Kidney tubule cell (primary cell): Measurements from ENCODE around the gene RAB6A.
"Not testable (repeated sequence)": the region's sequence is repeated elsewhere in the genome, so short reads cannot be mapped to it uniquely, and the experiment has no call there.

ENCODE experiments used
- DNase-seq: peaks from one replicate; pipeline ENCODE4 v3.0.0-alpha.2; 2018; ENCODE audit warnings: low spot score

Gene RAB6A

GRCh38 chr11:73762732-73763131 lies 1.9 kb upstream of the RAB6A start:
- no peak for DNase-seq

- DNase-seq = no peak
Observed at GRCh38 chr11:73761403-73761945, 600 bp upstream of the RAB6A start.

DNA sequence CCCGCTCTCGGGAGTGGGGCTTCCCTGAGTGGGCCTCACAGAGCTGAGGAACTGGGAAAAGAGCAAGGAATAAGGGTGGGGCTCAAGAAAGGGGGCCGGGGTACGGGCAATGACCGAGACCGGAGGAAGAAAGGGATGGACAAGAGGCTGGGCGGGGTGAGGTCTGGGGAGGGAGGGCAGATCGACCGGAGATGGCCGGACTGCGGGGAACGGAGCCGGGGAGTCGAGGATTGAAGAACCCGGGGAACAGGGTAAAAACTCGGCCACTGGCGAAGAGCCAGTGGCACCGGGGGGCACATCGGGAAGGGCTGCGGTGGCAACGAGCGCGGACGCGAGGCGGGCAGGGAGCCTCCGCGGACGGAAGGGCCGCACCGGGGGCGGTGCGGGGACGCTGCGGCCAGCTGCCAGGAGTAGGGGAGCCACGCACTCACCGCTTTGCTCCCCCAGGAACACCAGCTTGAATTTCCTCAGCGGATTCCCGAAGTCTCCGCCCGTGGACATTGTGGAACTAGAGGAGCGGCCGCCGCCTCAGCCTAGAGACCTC lies 667 bp downstream of the RAB6A start:
- DNase-seq = peak; percentile 29

DNA sequence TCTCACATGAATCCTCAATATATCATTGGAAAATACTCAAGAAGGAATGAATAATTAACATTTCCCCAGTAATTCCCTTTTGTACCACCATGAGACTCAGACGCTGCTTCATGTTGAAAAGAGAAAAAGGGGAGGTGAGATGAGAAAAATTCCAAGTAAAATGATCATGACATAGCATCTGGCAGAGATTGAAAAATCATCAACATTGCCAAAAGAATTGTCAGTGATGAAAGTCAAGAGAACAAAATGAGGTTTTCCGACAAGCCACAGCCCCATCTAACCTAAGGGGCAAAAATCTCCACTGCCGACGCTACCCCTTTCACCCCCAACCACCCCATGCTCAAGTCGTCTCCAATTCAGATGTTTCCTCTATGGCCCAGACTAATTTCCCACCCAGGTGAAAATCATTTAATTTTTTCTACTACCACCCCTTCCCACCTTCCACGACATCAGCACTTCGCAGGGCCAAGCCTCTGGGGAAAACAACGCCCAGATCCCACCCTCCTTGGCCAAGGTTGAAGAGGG lies 1.2 kb downstream of the RAB6A start:
- DNase-seq = peak; percentile 33

DNA sequence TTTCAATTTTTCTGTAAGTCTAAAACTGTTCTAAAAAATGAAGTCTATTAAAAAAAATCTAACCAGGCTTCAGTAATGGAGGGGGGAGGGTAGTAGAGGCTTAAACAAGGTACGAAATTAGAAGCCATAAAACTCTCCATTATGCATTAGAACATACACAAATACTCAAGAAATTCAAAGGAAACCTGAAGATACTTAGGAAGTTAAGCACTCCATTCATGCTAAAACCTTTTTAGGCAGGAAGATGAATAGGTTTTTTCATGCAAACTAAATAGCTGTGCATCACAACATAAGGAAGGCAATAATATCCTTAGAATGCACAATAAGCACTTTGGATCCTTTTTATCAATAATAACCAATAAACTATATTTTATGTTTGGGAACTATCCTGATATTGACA lies 2.4 kb downstream of the RAB6A start:
- no peak for DNase-seq

- no peak for DNase-seq
Observed at GRCh38 chr11:73757598-73757997, 3.3 kb downstream of the RAB6A start.

DNA sequence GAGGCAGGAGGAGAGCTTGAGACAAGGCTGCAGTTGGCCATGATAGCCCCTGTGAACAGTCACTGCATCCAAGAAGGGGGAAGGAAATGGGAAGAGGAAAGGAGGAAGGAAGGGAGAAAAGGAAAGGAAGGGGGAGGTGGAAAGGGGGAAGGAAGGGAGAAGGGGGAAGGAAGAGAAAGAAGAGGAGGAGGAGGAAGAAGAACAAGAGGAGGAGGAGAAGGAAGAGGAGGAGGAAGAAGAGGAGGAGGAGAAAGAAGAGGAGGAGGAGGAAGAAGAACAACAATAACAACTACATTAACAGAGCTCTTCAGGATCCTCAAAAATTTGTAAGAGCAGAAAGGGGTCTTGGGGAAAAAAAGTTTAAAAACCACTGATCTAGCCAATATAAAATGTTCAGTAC lies 5.2 kb downstream of the RAB6A start:
- no peak for DNase-seq

- DNase-seq = no peak
Observed at GRCh38 chr11:73753938-73754337, 6.9 kb downstream of the RAB6A start.

GRCh38 chr11:73752903-73753302 lies 8.0 kb downstream of the RAB6A start:
- DNase-seq = peak; percentile 35

DNA sequence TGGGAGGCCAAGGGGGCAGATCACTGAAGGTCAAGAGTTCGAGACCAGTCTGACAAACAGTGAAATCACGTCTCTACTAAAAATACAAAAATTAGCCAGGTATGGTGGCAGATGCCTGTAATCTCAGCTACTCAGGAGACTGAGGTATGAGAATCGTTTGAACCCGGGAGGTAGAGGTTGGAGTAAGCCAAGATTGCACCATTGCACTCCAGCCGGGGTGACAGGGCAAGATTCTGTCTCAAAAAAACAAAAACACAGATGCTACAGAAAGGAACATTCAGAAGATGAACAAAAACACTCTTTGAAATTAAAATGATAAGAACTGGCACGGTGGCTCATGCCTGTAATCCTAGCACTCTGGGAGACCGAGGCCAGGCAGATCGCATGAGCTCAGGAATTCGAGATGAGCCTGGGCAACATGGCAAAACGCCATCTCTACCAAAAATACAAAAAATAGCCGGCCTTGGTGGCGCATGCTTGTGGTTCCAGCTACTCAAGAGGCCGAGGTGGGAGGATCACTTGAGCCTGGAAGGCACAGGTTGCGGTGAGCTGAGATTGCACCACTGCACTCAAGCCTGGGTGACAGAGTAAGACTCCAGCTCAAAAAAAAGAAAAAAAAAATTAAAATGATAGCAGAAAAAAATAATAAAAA lies 8.5 kb downstream of the RAB6A start:
- DNase-seq = peak; percentile 65

DNA sequence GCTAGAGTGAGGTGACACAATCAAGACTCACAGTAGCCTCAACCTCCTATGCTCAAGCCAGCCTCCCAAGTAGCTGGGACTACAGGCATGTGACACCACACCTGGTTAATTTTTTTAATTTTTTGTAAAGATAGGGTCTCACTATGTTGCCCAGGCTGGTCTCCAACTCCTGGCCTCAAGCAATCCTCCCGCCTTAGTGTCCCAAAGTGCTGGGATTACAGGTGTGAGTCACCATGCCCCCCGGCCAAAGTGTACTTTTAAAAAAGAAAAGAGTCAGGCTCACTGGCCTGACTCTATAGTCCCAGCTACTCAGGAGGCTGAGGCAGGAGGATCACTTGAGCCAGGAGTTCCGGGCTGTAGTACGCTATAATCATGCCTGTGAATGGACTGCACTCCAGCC lies 10.0 kb downstream of the RAB6A start:
- DNase-seq = not testable (repeated sequence)

DNA sequence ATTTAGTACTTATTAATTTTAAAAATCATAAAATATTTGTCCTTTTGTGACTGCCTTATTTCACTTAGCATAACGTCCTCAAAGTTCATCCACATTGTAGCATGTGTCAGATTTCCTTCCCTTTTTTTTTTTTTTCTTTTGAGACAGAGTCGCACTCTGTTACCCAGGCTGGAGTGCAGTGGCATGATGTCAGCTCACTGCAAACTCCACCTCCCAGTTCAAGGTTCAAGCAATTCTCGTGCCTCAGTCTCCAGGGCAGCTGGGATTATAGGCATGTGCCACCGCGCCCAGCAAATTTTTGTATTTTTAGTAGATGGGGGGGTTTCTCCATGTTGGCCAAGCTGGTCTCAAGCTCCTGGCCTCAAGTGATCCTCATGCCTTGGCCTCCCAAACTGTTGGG lies 10.6 kb downstream of the RAB6A start:
- DNase-seq = no peak

- no peak for DNase-seq
Observed at GRCh38 chr11:73749118-73749517, 11.8 kb downstream of the RAB6A start.

GRCh38 chr11:73748300-73748699 lies 12.6 kb downstream of the RAB6A start:
- no peak for DNase-seq

DNA sequence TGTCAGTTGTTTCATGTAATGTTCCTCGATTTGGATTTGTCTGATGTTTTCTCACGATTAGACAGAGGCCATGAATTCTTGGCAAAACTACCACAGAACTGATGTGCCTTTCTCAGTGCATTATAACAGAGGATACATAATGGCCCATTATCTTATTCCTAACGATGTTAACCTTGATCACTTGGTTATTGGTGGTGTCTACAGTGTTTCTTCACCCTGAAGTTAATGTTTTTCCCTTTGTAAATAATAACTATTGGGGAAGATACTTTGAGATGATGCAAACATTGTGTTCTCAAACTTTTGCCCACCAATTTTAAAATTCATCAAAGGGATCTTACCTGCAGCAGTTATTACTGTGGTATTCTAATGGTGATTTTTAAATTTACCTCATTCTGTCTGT lies 13.1 kb downstream of the RAB6A start:
- DNase-seq = no peak

GRCh38 chr11:73746701-73747100 lies 14.2 kb downstream of the RAB6A start:
- no peak for DNase-seq

GRCh38 chr11:73743045-73743444 lies 17.8 kb downstream of the RAB6A start:
- DNase-seq = no peak

GRCh38 chr11:73735959-73736358 lies 24.9 kb downstream of the RAB6A start:
- not testable (repeated sequence) for DNase-seq

- DNase-seq = peak; percentile 28
Observed at GRCh38 chr11:73734993-73735392, 25.9 kb downstream of the RAB6A start.

DNA sequence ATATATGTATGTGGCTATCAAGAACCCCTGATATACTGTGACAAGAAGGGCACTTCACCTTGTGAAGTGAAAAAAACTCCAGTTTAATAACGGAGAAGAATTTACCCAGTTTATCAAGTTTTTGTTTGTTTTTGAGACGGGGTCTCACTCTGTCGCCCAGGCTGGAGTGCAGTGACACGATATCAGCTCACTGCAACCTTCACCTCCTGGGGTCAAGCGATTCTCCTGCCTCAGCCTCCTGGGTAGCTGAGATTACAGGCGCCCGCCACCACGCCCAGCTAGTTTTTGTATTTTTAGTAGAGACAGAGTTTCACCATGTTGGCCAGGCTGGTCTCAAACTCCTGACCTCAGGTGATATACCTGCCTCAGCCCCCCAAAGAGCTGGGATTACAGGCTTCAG lies 26.9 kb downstream of the RAB6A start:
- not testable (repeated sequence) for DNase-seq

DNA sequence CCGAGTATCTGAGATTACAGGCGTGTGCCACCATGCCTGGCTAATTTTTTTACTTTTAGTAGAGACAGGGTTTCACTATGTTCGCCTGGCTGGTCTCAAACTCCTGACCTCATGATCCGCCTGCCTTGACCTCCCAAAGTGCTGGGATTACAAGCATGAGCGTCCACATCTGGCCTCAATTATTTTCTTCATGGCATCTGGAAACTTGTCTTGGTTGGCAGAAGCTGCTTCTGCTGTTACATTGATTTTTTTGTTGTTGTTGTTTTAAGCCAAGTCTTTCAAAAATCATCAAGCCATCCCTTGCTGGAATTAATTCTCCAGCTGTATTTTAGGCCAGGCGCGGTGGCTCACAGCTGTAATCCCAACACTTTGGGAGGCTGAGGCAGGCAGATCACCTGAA lies 27.9 kb downstream of the RAB6A start:
- not testable (repeated sequence) for DNase-seq

- no peak for DNase-seq
Observed at GRCh38 chr11:73729594-73730206, 31.2 kb downstream of the RAB6A start.

DNA sequence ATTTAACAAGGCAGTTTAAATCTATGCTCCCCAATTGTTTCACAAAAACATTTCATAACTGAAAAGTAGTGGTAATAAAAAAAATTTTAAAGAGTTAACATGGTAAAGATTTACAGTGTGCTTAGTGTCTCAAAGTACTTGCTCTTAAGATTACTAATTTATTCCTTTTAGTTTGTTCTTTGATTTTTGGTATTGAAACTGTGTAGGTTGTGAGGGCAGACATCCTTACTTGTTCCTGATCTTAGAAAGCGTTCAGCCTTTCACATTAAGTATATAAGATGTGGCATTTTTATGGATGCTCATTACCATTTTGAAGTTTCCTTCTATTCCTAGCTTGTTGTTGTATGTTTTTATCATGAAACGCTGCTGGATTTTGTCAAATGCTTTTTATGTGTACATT lies 32.9 kb downstream of the RAB6A start:
- no peak for DNase-seq
